Measurements from ENCODE around the gene CTNNBL1. TPM values are rescaled to one million over a fixed set of nuclear protein-coding genes. Genes with fewer than 3 reads are reported as not detected.

Gene CTNNBL1
- total and polyA plus RNA-seq, 7 donors = 26.7 to 44.0 (median 37.9) TPM

- WGBS, 3 donors = 84 to 90% (median 88%) methylated on average over 6 of the region's 6 CpGs
- intact Hi-C loops (cut with DNase I) = loop anchor here in 1 of 2 donors (5.0 to 10.0 kb wide), 2 partner anchors 138 to 270 kb away; partner anchors contain the start of gene TGM2
Observed at GRCh38 chr20:37895166-37895565, 201.3 kb downstream of the CTNNBL1 start.

DNA sequence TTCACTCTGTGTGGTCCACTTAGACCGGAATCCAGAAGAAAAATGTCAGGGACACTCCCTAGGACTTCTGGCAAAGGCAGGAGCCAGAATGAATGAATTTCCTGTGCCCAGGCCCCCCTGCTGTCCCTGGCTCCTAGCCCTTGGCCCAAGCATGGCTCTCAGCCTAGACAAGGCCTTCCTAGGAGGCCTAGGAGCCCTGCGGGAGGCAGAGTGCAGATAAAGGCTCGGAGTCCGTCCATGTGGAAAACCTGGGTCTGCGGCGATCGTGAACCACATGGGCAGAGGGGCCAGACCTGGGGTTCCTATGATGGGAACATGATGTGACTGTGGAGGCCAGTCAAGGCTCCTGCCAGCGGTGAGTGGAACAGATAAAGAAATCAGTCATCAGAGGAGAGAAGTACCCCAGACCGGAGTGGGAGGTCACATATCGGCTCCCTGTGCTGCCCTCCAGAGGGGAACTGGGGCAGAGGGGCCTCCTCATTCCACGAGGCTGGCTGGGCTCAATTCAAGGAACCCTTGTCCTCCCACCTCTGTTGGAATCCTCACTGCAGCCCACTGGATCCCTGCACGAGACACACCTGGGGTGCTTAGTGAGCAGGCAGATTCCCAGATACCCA is 203.2 kb downstream of the CTNNBL1 start:
- no peaks in the 10 kb centered on the region for H3K9me3 ChIP-seq
- peaks cover 6% of the 10 kb centered on the region for H3K4me1 ChIP-seq
- 59 to 61% (median 61%) methylated on average over 12 of the region's 12 CpGs for WGBS, 3 donors
- no peak overlapping the region for H3K27ac ChIP-seq
- no peak for ATAC-seq
- H3K36me3 ChIP-seq (ENCODE audit: insufficient read depth in 1 of 2, low read depth in 1 of 2) = no peaks in the 10 kb centered on the region
- peaks cover 0 to 12% (median 12%) of the 10 kb centered on the region in 3 donors for H3K27me3 ChIP-seq (ENCODE audit: insufficient read depth in 3 of 3, low read length in 2 of 3)
- H3K4me3 ChIP-seq = no peak overlapping the region
- intact Hi-C loops (cut with DNase I) = loop anchor here in 1 of 2 donors (5.0 to 10.0 kb wide), 2 partner anchors 140 to 268 kb away; partner anchors contain the start of gene TGM2
- DNase-seq = no peak
- no peak for TF ChIP-seq CTCF (IDR thresholded peaks at IDR 0.05)

More at GRCh38 chr20:37895166-37895565, 201.3 kb downstream of the CTNNBL1 start:
- Histone ChIP-seq H3K27ac (no peak overlapping the region), H3K27me3 (ENCODE audit: insufficient read depth in 3 of 3, low read length in 2 of 3) (peaks cover 0 to 4% (median 0%) of the 10 kb centered on the region in 3 donors), H3K4me3 (no peak overlapping the region), H3K36me3 (ENCODE audit: insufficient read depth in 1 of 2, low read depth in 1 of 2) (no peaks in the 10 kb centered on the region), H3K4me1 (peaks cover 6% of the 10 kb centered on the region), H3K9me3 (no peaks in the 10 kb centered on the region)
- TF ChIP-seq CTCF (IDR thresholded peaks at IDR 0.05) = no peak
- ATAC-seq = no peak
- no peak for DNase-seq

- Histone ChIP-seq H3K27ac (peak overlapping the region; percentile 23), H3K4me3 (no peak overlapping the region), H3K27me3 (ENCODE audit: insufficient read depth in 3 of 3, low read length in 2 of 3) (peaks cover 0 to 27% (median 14%) of the 10 kb centered on the region in 3 donors), H3K9me3 (no peaks in the 10 kb centered on the region), H3K36me3 (ENCODE audit: insufficient read depth in 1 of 2, low read depth in 1 of 2) (no peaks in the 10 kb centered on the region), H3K4me1 (peaks cover 6% of the 10 kb centered on the region)
- ATAC-seq (peak; percentile 80 to 89 (median 88)), DNase-seq (no peak)
- no peak for TF ChIP-seq CTCF (IDR thresholded peaks at IDR 0.05)
- intact Hi-C loops (cut with DNase I) = loop anchor here in 1 of 2 donors (5.0 to 10.0 kb wide), 2 partner anchors 141 to 266 kb away; partner anchors contain the start of gene TGM2
- WGBS, 3 donors = 16 to 26% (median 20%) methylated on average over 10 of the region's 10 CpGs
Observed at GRCh38 chr20:37898233-37899104, 204.6 kb downstream of the CTNNBL1 start.

- peak; percentile 10 for TF ChIP-seq CTCF (IDR thresholded peaks at IDR 0.05)
- no peaks in the 10 kb centered on the region for H3K36me3 ChIP-seq (ENCODE audit: insufficient read depth in 1 of 2, low read depth in 1 of 2)
- ATAC-seq = no peak
Observed at GRCh38 chr20:37899105-37900045, 205.5 kb downstream of the CTNNBL1 start.

More at GRCh38 chr20:37899105-37900045, 205.5 kb downstream of the CTNNBL1 start:
- Histone ChIP-seq H3K4me1 (peaks cover 6% of the 10 kb centered on the region), H3K27ac (peak overlapping the region; percentile 23), H3K4me3 (no peak overlapping the region), H3K9me3 (no peaks in the 10 kb centered on the region), H3K27me3 (ENCODE audit: insufficient read depth in 3 of 3, low read length in 2 of 3) (peaks cover 0 to 36% (median 22%) of the 10 kb centered on the region in 3 donors)
- intact Hi-C loops (cut with DNase I) = loop anchor here (5.0 to 10.0 kb wide), 5 partner anchors 93 to 335 kb away; partner anchors contain the start of gene TGM2 (in 1 of the 2)
- no peak for DNase-seq
- 44 to 52% (median 50%) methylated on average over 8 of the region's 8 CpGs for WGBS, 3 donors
